Esophagus mucosa (tissue), 1 donor: ENCODE data around the gene ERC2. TPM values are rescaled to one million over a fixed set of nuclear protein-coding genes. Genes with fewer than 3 reads are reported as not detected.
A peak's percentile ranks its signal among the peaks of the same experiment; 100 is the strongest.
"Not testable (repeated sequence)": the region's sequence is repeated elsewhere in the genome, so short reads cannot be mapped to it uniquely, and the experiment has no call there.

ENCODE experiments used
- ATAC-seq: fragments of 200-7000 bp; cut with Tn5 transposase; one replicate; pipeline ENCODE4 v1.9.1; 2020
- total RNA-seq: library from RNA; stranded (reverse); gene quantifications from one replicate; pipeline ENCODE4 v1.2.4, GENCODE V29; 2023
- donor health status: DM: yes; HTN: yes; CAD: no.

Gene ERC2
- total RNA-seq, 1 donor from 2014 or later = 0.48 TPM

DNA sequence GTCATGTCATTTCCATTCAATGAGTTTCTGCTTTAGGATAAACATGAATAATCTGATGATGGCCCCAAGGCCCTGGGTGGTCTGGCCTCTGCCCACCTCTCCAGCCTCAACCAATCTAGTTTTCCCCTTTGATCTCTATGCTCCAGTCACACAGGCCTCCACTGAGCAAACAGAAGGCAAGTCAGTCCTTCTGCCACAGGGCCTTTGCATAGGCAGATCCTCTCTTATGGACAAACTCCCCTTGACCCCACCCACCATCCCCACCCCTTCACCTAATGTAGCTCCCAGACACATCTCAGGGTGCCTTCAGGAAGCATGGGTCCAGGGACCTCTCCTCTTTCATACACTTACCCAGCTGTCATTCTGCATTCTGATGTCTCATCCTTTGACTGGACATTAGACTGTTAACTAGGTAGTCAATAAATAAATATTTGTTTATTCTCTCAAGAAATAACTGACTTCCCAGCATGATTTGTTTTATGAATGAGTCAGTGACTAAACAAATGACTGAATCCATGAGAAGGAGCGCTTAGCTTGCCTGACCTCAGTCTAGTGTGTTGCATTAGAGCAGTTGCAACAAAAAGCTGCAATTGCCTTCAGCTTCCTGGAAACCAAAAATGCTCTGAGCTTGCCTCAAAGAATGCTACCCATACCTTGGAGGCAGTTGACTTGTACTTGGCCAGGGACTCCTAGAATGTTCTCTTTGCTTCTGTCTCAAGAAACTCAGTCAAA is 594.6 kb downstream of the ERC2 start:
- peak; percentile 17 for ATAC-seq

DNA sequence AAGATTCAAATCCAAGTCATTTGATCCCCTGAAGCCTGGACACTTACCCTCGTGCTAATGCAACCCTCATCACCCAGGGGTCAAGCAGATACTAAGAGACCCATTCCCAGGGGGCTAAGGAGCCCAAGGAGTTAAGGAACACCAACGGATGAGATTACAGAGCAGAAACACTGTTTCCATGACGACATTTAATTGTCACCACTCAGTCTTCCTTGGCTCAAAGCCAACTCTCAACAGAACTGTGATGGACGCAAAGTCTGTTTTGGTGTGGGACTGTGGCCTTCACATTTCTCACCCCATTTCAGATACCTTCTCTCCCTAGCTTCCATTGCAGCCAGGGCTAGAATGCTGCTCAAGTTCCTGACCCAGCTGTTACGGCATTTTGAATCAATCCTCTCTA is 597.7 kb downstream of the ERC2 start:
- no peak for ATAC-seq

DNA sequence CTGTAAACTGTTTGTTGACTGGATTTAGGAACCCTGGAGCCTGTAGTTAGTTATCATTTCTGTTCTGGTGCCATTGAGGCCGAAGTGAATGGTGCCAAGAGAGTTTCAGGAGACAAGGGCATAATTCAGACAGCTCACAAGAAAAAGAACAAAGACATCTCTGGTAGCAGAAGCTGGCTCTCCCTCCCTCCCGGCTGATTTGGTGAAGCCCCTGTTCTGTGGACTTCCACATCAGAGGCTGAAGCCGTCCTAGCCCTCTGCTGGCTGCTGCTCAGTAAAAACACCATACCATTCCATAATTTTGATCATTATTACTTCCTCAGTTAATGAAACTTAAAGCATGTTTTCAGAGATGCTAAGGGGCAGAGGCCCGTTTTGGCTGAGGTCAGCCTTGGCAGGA is 599.9 kb downstream of the ERC2 start:
- ATAC-seq = no peak

DNA sequence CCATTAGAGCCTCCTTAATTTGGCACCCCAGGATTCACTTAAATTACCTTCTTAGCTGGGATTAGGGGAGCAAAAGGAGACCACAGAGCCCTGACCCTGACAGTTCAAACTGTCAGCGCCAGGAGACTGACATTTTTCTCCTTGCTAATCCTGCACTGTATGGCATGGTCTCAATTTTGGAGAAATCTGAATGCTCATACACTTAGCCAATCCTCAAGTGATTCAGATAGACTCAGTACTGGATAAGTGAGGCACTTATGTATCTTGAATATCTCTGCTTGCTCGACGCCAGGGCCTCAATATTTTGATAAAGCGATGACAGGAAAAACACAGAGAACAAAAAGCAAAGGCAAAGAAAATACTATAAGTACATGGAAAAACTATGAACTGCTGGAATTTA is 605.2 kb downstream of the ERC2 start:
- ATAC-seq = no peak

DNA sequence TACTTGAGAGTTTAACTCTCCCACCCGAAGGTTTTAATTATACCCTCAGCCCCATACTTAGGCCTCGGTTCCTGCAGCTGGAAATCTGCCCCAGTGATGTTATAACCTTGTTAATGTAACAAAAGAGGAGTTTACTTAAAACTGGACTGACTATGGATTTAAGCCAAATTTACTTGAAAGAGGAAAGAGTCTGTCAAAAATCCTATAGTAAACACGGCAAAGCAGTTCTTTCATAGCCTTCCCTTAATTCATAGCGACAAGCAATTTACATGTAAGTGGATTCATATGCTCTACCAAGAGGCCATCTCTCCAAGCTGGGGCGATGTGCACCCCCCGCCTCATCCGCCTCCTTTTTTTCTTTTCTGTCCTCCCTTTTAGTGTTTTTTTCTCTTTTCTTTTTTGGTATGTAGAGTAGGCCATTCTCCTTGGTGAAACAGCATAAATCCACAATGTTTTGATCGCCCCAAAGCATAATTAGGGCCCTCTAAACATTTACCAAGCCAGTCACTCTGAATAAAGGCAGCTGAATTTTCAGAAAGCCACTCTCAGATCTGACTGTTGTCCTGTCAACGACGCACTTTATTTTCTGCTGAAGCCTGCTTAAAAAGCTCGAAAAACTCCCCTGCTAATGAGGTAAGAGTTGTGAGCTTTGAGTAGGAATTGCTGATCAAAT is 608.1 kb downstream of the ERC2 start:
- ATAC-seq = no peak

DNA sequence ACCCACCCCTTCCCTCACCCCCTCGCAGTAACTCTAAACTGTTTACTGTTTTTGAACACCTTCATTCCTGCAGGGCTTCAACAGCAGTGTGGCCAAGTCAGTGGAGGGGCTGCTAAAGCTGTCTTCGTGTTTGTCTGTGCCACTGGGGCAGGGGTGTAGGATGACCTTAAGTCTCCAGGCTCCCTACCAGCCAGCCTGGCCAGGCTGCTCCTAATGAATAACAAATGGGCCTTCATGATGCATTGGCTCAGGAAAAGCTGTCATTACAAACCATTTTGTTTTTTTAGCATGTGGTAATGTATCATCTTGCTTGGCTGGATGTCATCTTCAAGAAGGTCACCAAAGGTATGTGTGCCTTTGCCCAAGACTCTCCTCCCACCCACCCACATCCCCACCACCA is 609.0 kb downstream of the ERC2 start:
- no peak for ATAC-seq

DNA sequence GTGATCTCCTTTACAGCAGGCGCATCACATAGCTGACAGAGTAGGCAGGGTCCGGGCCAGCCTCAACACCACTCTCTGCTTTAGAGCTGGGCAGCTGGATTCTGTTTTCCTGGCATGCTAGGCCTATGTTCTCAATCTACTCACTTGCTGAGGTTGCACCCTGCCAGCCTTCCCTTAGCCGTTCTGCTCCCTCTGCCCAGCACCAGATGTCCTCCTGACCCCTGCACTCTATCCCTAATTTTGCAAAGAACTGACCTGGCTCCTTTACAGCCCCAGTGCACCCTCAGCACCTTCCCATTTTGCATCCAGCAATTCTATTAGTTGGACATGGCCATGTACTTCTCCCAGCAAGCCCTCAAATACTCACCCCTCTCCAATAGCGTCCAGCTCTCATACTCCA is 609.5 kb downstream of the ERC2 start:
- no peak for ATAC-seq

DNA sequence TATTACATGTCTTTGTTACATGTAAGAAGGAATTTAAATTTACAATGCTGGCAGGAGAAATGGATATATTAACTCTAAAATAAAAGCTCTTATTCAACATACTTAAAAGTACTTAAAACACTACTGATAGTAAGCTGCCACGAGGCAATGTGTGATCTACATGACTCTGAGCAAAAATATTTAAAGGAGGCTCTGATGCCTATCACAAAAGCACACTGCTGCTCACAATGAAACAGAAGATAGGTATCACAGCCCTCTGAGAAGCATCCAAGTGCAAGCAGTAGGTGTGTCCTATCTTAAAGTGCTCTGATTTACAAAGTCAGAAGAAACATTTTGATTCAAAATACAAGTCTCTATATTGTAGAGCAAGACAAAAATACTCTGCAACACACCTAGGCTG is 610.0 kb downstream of the ERC2 start:
- ATAC-seq = no peak

DNA sequence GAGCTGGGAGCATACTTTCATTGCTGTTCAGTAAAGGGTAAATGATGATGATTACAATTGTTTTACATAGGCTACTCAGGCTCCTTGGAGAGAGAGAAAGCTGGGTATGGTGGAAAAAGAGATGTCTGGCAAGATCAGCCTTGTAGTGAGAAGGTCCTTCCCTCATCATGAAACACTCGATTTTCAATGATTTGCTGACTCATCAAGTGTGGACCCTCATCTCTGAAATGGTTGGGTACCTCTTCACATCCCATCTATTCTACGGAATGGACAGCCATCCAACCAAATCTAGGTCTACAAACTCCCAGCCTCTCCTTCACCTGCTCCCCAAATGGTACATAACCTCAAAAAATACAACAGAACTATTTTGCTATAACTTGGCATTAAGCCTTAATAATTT is 610.6 kb downstream of the ERC2 start:
- ATAC-seq = no peak

DNA sequence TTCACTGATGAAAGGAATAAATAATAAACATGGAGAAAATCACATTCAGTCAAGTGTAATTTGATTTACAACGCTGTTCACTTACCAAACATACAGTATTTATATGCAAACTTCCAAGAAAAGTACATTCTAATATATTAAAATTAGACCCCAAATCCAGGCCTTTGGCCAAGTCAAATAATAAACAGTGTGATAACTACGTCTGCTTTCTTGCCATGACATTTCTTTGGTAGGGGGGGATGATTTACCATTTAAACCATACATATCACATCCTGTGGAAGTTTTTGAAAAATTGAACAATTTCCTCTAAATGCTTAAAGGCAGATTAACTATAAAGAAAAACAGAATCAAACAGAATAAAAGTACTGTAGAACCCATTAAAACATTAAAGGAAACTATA is 613.0 kb downstream of the ERC2 start:
- no peak for ATAC-seq

DNA sequence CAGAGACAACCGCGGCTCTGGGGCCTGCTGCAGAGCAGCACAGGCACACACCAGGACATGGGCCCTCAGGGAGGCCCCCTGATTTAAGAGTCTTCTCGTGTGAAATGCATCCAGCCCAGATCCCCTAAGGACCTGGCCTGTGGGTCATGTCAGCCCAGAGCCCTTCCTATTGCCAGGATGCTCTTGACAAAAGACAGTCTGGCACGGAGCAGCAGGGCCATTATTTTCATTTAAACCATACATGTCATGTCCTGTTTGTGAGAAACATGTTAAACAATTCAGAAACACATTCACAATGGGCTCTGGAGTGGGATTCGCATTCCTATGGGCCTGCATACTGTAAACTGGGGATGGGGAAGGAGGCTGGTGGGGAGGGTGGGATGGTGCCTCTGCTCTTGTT is 613.8 kb downstream of the ERC2 start:
- ATAC-seq = no peak

DNA sequence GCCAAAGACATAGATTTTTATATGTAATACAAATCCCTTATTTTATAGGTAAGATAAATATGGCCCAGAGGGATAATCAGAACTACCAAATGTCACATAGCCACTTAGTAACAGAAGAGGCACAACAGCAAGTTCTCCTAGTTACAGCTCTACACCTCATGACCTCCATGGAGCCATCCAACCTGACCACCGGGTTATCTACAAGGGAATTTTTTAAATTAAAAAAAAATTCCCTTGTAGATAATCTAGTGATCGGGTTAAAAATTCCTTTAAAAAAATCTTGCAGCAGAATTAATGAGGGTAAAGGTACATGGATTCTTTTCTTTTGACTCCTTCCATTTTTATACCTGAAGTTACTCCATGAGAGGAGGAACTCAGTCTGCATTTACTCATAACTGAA is 615.9 kb downstream of the ERC2 start:
- ATAC-seq = no peak

DNA sequence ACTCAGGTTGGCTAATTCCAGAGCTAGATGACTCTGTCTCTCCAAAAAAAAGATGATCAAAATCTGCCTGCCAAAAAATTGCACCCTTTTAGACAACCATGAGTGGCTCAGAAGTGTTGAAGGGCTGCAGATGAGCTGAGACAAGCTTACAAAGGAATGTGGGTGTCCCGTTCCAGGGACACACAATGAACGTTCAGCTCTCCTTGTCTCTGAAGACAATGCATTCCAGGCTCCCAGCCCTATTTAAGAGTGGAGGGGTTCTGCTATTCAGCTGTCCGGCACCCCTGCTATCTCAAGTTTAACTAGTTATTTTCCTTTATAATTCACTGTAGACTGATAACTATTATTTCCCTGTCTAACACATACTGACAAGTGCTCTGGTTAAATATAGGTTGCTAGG is 626.1 kb downstream of the ERC2 start:
- no peak for ATAC-seq

DNA sequence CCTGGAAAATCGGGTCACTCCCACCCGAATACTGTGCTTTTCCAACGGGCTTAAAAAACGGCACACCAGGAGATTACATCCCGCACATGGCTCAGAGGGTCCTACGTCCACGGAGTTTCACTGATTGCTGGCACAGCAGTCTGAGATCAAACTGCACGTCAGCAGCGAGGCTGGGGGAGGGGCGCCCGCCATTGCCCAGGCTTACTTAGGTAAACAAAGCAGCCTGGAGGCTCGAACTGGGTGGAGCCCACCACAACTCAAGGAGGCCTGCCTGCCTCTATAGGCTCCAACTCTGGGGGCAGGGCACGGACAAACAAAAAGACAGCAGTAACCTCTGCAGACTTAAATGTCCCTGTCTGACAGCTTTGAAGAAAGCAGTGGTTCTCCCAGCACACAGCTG is 636.4 kb downstream of the ERC2 start:
- not testable (repeated sequence) for ATAC-seq

DNA sequence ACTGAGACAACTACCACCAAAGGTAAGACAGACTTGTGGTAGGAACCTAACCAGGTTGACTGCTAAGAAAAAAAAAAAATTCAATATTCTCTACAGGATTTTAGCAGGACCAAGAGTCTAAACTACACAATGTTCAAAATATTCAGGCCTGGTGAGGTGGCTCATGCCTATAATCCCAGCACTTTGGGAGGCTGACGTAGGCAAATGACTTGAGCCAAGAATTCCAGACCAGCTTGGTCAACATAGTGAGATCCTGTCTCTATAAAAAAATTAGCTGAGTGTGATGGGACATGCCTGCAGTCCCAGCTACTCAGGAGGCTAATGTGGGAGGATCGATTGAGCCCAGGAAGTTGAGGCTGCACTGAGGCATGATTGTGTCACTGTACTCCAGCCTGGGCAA is 639.6 kb downstream of the ERC2 start:
- ATAC-seq = no peak

DNA sequence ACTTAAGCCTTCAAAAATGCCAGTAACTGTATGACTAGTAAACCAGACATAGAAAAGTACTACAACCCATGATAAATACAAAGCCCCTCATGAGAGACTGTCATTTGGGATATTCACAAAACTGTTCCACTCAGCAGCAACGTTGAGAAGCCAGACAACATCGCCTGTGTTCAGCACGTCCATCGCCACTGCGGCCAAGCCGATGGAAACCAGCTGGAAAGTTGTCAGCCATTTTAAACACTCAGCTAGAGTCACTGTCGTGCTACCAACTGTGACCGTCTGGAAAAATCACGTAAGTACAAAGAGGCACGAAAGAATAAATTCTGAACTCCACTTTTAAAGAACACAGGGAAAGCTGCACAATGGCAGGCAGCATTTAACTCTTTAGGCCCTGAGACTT is 640.5 kb downstream of the ERC2 start:
- no peak for ATAC-seq

DNA sequence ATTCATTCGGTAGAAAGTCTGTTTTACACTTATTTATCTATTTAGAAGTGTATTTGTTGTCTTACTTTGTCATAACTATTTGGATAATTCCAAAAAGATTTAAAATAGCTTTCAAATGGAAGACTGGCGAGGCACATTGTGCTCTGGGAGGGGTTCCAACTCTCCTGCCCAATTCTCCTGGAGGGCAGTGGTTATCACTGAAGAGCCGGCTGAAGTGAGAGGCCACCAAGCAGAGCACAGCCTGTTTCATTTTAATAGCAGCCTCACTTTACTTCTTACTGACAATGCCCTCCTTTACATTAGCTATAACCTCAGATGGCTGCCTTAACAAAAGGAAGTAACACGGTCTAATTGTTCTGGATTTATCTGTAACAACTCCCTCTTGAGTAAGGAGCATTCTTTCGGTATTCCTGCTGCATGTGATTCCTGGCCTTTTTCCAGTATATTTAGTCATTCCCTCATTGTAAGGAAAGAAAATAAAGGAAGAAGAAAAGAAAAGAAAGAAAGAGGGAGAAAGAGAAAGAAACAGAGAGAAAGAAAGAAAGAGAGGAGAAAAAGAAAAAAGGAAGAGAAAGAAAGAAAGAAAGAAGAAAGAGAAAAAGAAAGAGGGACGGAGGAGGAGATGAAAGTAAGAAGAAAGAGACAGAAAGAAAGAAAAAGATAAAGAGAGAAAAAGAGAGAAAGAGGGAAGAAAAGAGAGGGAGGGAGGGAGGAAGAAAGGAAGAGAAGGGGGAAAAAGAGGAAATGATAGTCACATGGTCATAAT is 641.4 kb downstream of the ERC2 start:
- ATAC-seq = no peak

DNA sequence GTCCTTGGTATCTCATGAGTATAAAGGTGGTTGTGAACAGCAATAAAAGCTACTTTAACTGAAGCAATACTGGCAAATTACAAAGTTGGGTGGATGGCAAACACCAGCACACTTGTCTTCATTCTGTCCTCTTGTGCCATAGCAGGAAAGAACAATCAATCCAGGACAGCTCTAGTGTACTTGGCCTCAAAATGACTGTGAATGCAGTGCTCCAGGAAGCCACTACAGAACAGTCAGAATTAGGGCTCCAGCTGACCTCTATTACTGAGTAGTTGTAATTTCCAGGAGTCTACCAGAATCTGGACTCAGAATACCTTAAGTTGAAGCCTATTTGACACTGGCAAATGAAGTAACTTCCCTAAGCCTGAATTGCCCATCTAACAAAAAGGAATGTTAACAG is 642.2 kb downstream of the ERC2 start:
- ATAC-seq = no peak

DNA sequence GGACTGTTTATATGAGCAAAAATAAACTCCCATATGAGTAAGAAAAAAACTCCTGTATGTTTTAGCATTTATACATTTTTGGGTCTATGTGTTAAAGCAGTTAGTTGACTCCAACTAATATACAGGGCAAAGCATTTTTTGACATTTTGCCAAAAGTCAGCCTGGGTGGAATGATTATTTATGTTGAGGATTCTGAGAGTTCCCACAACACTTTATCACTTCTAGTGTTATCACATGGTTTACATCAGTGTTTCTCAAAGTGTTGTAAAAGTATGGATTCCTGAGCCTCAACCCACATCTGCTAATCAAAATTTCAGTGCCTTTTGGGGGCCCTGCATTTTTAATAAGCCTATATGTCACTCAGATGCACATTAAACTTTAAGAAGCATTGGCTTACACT is 643.9 kb downstream of the ERC2 start:
- no peak for ATAC-seq

DNA sequence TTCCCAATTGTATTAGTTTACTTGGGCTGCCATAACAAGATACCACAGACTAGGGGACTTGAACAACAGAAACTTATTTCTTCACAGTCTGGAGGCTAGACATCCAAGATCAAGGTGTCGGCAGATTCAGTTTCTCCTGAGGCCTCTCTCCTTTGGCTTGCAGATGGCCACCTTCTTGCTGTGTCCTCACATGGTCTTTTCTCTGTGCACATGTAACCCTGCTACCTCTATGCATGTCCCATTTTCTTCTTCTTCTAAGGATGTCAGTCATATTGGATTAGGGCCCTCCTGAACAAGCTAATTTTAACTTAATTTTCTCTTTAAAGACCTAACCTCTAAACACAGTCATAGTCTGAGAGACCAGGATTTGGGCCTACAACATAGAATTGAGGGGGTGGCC is 644.4 kb downstream of the ERC2 start:
- ATAC-seq = no peak

DNA sequence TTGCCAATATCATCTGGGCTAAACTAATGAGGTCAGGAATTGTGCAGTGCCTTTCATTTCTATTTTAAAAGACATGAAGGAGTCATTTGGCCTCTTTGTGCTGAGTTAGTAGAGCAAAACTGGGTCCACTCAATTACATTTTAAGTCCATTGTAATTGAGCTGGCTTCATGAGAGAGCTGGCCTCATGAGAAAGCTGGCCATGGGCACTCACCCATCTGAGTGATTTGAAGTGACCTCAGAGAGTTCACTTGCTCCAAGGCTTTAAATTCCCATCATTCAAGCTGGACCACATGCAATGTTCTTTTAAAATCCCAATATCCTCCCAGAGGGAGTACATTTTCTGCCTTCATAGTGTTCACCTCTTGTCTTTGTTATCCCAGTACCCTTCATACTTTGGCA is 645.3 kb downstream of the ERC2 start:
- no peak for ATAC-seq

DNA sequence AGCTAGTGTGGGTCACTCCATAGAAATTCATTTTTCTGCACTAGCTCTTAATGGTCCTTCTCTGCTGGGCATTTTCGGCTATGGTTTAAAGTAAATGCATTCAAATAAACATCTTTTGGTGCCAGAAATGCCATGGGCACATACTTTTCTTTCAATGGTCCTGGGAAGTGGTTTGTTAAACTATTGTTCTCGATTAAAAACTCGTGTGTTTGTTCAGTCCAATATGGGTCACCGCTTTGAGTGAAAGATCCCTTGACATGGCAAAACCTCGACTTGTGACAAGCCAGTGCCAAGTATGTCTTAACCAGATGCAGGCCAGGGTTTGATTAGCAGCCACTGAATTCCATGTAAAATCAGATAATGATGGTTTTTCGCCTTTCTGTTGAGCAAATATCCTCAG is 649.3 kb downstream of the ERC2 start:
- ATAC-seq = no peak

DNA sequence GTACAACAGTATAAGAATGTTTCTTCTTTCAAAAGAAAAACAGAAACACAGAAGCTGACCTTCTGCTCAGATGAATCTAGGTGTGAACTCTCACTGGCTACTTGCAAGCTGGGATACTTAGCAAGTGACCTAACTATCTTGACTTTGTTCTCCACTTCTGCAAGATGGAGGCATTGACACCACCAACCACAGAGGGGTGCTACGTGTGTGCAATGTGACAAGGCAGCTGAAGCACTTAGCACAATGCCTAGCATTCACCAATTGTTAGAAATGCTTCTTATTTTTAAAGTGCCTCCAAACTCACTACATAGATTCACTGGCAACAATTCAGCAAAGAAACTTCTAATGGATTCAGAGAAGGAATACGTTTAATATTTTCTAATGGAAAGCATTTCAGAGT is 649.8 kb downstream of the ERC2 start:
- peak; percentile 26 for ATAC-seq
